Medulla oblongata (tissue), 1 donor: ENCODE results near the gene MICB.

Experiments
- DNase-seq: peaks from one replicate; pipeline ENCODE4 v3.0.0-alpha.2; 2015; ENCODE audit errors: extremely low spot score

MICB gene

DNA sequence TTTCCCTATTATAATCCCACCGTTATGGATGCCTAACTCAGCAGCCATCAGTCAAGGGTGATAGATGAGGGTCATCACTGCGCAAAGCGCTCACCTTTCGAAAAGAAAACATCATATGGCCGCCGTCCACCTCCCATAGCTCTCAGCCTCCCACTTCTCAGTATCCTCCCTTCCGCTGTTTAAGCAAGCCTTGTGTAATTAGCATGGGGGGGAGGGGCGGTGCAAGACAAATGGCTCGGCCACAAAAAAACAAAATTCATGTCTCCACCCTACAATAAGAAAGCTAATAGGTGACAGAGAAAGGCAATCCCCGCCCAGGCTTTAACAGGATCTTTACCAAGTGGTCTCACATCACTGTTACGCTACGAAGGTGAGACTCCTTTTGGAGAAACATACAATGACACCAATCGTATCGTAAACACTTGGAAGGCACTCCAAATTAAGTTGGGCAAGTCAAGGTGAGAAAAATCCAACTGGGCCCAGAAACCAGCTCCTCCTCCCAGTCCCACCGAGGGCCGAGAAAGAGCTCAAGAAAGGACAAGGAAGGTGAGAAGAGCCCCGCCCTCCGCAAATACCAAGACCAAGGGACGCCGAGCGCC, 43.2 kb downstream of the MICB start:
- peak; percentile 42 for DNase-seq

DNA sequence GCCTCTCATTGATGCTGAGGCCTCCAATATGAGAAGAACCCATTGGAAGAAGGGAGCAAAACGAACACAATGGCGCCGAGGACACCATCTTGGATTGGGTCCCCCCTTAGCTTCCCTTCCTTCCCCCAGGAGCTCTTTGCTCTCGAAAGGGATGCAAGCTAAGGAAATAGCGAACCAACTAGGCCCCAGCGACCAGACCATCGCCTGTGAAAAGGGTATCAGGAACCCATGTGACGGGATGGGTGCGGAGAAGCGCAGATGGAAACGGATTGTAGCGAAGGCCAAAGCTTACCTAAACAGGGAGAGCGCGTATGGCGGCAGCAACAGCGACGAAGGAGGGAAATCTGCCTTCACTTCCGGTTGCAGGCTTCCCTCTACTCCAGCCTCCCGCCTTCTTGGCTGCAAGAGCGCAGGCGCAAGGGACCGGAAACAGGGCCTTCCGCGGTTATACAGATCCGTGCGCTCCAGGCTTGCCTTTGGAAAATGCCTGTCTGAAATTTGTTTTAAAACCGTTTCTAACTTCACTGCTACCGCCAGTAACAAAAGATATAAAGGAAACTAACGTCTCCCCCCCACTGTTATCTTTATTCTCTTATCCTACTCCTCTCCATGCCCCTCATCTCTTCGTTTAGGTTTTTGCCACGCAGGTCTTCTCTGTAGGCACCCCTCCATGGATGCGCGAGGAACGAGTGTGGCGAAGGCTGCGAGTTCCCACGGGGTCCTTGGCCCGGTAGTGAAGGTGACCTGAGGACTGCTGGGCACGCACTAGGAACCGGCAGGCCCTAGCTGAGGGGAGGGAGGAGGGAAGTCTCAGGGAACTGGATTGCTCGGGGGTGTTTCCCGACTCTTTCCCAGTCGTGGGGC, 43.9 kb downstream of the MICB start, which contains the start of gene DDX39B:
Gene DDX39B (minus strand): TSS at position 346 of the 864 bp plus-strand sequence. CDS start 1,471 bp downstream, outside the sequence.
- peak; percentile 99 for DNase-seq

DNA sequence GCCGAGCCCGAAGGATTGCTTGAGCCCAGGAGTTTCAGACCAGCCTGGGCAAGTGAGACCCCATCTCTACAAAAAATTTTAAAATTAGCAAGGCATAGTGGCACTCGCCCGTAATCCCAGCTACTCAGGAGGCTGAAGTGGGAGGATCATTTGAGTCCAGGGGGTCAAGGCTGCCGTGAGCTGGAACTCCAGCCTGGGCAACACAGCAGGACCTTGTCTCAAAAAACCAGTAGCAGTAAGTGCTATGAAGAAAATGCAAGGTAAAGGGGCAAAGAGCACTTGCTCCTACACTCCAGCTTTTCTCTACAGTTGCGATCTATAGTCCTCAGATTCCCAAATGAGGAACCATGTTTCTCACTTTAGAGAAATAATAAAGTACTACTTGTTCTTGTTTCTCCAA, 45.7 kb downstream of the MICB start:
- no peak for DNase-seq

DNA sequence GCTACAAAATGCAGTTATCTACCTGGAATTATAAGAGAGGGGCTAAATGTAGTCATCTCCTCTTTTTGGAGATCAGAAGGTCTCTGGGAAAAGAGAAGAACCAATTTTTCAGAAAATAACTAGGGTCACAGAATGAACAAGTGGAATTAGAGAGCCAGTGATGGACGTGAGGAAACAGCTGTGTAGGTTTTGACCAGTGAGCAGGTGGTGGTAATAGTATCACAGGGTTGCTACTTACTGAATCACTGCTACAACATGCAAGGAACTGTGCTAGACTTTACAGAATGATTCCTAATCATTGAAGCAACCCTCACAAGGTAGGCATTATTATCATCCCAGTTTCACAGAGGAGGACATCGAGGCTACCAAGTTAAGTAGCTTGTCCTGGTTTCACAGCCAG, 46.7 kb downstream of the MICB start:
- no peak for DNase-seq

GRCh38 chr6:31545291-31545690, 47.3 kb downstream of the MICB start:
- DNase-seq, result no peak

DNA sequence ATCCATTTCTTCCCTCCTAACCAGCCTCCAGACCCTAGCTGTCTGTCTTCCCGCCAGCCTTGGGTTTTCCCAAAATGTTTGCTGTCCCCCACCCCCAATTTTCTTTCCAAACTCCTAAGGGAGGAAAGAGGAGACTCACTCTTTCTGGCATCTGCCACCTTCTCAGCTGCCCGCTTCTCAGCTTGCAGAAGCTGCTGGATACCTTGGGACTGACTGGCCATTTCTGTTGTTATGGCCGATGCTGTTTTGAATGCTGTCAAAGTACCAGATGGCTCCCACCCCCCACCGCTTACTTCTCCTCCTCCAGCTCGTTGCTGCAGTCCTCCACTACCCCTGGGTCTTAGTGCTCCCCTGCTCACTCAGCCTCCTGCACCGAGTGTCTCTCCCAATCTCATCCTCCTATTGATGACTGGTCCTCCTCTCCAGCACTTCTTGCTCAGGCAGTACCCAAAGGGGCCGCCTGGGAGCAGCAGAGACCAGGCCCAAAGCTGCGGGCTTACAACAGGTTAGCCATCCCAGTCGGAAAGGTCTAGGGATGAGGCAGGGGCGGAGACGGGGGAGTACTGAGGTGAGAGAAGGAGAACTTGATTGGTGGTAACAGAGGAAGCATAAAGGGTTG, 48.5 kb downstream of the MICB start, which contains the start of gene ATP6V1G2:
Gene ATP6V1G2 (minus strand): TSS at position 270 of the 619 bp plus-strand sequence. CDS start 49 bp downstream, at position 221.
- peak; percentile 96 for DNase-seq

DNA sequence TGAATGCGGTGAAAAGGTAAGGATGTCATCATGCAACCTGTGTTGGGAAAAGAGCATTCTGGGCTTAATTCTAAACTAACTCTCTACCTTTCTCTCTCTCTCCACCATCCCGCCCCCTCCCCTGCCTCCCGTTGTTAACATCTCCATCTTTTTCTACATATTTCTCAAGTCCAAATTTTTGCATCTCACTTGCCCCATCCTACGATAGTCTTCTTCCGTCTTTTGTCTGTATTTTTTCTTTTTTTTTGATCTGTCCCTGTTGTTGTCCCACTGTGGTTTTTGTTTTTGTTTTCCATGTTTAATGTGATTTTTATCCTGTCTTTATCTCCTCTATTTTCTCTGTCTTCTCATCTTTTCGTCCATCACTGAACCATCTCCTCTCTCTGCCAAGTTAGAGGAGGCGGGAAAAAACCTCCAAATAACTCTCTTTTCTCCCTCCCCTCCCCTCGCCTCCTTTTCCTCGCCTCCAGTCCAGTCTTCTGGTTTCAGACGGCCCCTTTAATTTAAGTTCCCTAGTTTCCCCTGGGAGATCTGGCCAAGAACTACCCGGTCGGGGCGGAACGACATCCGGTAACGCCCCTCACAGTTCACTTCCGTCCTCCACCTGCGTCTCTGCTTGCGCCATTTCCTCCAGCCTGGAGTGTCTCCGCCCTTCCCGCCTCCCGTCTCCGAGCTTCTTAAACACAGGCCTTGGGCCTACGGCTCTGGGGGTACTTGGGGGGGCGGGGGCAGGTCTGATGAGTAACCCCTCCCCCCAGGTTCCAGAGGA, 49.2 kb downstream of the MICB start, which contains the start of gene NFKBIL1:
Gene NFKBIL1 (plus strand): TSS at position 651 of the 769 bp plus-strand sequence. CDS start 87 bp downstream, at position 738.
- peak; percentile 98 for DNase-seq

- DNase-seq, result no peak
Measured at GRCh38 chr6:31547727-31548543, 50.0 kb downstream of the MICB start.

DNA sequence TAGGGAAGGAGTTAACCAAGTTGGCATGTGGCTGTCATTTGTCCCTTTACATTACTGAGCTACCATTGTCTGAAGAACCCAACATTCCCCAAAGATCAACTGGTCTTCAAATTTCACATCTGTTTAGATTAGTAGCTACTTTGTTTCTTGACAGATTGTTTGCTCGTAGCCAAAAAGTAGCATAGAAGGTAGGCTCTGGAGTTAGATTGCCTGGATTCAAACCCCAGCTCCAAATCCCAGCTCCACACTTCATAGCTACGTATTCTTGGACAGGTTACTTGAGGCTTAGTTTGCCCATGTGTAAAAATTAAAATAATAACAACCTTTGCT, 50.6 kb downstream of the MICB start:
- no peak for DNase-seq

DNA sequence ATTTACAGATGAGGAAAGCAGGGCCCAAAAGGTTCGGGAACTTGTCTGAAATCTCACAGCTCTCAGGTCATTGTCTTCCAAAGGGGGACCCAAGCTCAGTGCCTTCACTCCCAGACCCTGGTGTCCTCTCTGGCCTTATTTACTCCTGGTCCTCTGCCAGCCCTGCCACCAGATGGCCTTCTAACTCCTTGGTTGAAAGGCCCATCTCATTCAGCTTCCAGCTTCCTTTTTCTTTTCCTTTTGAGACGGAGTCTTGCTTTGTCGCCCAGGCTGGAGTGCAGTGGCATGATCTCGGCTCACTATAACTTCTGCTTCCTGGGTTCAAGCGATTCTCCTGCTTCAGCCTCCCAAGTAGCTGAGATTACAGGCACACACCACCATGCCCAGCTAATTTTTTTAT, 53.4 kb downstream of the MICB start:
- peak; percentile 71 for DNase-seq

DNA sequence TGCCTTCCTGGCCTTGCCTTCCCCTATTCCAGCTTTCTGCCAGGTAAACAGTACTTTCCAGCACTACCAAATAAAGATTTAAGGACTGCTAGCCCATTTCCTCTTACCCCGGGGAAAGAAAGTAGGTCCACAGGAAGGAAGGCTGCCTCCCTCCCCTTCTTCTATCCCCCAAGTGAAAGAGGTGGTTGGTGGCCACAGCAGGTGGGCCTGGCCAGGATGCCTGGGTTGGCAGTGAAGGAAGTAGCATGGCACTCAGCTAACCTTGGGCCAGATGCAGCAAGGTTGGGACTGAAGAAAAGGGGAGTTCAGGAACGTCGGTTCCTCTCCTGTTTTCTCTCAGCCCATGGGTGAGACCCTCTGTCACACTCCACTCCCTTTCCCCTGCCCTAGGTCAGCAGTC, 58.4 kb downstream of the MICB start:
- no peak for DNase-seq

DNA sequence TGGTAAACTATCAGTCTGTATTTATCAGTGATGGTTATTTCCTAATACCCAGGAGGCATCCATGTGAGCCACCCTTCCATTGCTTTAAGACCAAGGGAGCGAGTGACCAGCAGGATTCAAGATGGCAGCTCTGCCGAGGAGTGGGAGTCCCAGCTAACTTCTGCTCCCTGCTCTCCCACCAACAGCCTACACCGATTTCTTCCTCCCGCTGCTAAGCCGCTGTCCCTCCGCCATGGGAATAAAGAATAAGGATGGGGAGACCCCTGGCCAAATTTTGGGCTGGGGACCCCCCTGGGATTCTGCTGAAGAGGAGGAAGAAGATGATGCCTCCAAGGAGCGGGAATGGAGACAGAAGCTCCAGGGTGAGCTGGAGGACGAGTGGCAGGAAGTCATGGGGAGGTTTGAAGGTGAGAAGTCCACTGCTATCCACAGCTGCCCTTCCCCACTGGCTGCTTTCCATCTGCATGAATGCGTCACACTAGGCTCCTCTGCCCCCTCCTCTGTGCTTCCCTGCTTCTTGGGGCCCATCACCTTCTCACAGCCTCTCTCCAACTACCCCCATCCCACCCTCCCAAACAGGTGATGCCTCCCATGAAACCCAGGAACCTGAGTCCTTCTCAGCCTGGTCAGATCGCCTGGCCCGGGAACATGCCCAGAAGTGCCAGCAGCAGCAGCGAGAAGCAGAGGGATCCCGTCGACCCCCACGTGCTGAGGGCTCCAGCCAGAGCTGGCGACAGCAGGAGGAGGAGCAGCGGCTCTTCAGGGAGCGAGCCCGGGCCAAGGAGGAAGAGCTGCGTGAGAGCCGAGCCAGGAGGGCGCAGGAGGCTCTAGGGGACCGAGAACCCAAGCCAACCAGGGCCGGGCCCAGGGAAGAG, 59.7 kb downstream of the MICB start:
- DNase-seq, result no peak

GRCh38 chr6:31558318-31558625, 60.3 kb downstream of the MICB start:
- DNase-seq, result no peak

DNA sequence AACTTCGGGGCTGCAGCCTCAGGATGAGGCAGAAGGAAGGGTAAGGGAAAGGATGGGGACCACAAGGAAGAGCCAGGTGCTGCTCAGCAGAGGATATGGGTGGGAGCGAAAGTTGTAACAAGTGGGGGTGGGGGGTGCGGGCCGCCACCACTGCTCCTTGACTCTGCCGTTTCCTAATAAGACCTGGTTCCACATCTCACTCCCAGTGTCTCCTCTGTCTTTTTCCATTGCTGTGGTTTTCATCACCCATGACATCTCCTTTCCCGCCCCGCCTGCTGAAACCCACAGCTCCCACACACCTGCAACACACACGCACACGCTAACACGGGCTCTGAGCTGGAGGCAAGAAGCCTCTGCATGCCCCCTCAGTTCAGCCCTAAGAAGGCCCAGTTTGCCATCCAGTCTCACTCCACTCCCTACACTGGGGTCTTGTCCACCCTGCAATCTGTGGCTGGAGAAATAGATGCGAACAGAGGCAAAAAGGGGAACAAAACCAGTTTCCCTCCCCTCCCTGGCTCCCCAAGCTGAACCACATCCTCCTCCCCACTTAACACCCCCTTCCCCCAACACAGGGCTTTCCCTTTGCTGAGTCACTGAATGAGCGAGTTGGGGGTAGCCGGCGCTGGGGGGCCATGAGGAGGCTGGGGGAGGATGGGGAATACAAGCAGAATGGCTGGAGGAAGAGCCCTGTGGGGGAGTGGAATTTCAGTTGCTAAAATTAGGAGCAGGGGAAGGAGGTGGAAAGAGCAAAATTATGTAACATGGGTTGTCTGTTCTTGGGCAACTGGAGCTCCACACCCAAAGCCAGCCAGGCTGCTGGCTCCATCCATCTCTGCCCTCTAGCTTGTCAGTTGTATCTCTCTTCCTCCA, 60.9 kb downstream of the MICB start:
- peak; percentile 71 for DNase-seq

DNA sequence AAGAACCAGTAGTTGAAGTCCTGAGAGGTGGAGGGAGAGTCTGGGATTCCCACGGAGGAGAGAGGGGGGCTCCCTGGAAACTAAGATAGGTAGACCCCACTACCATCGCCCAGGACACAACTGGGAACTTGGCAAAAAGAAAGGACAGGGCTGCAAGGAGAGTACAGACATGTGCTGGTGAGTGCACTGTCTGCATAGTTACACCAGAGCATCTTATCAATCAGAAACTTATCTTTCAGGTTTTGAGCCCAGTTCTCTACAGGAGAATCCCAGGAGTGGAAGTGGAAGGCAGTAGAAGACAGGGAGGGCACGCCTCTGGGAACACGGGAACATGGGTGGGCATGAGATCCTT, 61.6 kb downstream of the MICB start:
- DNase-seq, result no peak

DNA sequence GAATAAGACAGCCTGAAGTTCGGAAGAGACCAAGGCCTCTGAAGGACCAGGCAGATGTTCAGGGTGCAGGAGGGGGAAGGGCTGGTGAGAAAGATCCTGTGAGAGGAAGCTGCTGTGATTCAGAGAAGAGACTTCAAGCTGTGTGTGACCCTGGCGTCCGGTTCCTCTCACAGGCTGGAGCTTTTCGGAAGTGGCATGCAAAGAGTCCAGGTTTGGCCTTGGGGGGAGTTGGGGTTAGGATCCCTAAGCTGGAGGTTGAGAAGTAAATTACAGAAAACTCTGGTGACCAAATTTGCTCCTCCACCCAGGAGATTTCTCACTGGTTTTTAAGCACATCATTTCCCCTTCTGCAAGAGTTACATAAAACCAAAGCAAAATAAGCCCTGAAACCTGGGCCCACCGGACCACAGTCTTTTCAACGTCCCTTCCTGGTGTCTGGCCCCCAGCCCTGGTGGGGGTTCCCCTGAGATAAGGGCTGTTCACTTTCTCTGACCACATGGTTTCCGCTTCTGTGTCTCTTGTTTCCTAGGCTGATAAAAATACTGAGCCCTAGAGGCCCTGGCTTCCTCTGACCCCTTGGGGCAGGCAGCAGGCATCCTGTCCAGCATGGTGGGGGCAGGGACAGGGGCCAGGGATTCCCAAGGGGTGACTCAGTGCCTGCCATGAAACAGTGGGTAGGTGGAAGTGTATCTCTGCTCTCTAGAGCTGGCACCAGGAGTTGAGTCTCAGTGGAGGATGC, 62.2 kb downstream of the MICB start:
- peak; percentile 78 for DNase-seq

DNA sequence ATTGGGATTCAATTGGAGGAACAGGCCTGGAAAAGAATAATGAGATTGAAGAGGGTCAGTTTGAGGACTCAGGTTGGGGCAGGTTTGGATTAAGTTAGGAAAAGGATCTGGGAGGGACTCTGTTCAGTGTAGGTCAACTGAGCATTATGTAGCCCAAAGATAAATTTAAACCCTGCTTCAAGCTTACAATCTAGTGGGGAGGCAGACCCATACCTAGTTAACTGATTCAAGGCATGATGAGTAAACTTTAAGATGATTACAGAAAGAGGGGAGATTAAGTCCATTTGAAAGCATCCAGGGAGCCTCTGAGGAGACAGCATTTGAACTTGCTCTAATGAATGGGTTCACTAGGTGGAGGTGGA, 62.7 kb downstream of the MICB start:
- DNase-seq, result no peak
